T-helper 1 cell (primary cell): ENCODE measurements around the gene PPARG.
A peak's percentile ranks its signal among the peaks of the same experiment; 100 is the strongest.
"Not testable (repeated sequence)": the region's sequence is repeated elsewhere in the genome, so short reads cannot be mapped to it uniquely, and the experiment has no call there.

ENCODE experiments used
- DNase-seq, 5 donors: peaks; one replicate each; pipeline ENCODE4 v3.0.0-alpha.2; 2012 to 2020

PPARG gene

DNA sequence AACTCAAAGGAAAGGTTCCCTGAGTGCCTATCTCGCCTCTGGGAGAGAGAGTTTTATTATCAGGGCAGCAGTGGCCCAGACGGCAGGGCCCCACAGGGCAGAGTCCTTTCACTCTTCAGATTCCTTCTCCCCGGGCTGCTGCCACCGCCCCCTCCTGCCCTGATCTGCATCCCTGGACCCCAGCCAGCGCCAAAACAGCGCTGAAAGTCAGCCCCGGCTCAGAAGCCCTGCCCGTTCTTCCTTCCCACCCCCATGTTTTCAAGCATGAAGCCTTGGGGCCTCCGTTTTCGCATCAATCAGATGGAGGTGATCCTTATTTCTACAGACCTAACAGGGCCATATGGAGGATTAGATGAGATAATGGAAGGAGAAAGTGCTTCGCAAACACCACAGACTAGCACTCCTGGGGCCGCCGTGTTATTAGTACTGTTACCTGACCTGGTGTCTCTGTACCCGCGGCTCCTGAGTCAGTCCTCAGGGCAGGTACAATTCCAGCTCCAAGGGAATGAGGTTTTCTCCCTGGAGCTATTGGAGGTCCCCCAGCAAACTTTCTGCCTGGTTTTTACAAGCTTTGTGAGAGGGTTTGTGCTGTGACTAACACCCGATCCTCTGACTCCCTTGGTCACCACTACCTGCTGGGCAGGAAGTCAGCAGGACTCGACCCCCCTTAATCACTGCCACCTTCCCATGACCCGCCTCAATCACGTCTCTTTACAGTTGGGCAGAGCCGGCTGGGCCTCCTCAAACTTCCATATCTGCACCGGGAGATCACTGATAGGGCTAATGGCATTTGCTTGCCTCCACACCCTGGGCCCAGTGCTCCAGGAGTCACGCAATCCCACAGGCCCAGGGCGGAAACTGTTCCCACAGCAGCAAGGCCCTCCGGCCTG, 156.0 kb downstream of the PPARG start:
- no peak for DNase-seq

DNA sequence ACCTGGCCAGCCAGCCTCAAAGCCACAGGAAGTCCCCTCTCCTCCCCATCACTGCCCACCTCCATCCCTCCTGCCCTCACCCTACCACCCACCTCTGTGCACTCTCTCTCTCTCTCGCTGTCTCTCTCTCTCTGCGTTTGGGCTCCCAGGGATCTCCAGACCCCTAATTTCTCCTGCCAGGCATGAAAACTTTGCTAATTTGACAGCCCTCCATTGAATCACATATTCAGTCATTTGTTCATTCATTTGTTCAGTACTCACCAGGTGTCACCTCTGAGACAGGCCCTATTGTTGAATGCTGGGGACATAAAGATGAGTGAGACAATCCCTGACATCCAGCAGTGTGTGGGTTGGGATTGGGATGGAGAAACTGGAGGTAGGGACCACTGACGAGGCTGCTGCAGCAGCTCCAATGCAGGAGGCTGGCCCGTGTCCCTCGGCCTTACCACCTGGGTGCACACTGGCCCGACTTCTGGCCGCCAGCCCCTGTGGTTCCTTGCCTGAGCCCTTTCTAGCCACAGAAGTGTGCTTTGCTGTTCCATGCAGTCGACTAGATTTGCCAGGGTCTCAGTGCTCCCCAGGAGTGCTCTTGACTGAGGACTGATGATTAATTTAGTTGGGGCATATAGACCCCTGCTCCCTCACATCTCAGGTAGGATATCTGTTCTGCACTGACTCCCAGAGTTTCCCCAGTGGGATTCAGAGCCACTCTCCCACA, 156.8 kb downstream of the PPARG start:
- no peak for DNase-seq

DNA sequence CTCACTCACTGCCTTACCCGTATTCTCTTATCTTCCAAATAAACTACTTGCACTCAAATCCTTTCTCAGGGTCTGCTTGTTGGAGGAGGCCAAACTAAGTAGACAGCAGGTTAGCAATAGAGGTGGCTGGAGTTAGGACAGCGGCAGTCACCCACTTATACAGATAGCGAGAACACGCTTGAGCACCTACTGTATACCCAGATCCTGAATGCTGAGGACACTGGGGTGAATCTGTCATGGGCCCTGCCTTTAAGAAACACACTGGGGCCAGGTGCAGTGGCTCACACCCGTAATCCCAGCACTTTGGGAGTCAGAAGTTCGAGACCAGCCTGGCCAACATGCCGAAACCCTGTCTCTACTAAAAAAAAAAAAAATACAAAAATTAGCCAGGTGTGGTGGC, 157.4 kb downstream of the PPARG start:
- no peak for DNase-seq

GRCh38 chr3:12447075-12447474, 158.2 kb downstream of the PPARG start:
- no peak for DNase-seq

DNA sequence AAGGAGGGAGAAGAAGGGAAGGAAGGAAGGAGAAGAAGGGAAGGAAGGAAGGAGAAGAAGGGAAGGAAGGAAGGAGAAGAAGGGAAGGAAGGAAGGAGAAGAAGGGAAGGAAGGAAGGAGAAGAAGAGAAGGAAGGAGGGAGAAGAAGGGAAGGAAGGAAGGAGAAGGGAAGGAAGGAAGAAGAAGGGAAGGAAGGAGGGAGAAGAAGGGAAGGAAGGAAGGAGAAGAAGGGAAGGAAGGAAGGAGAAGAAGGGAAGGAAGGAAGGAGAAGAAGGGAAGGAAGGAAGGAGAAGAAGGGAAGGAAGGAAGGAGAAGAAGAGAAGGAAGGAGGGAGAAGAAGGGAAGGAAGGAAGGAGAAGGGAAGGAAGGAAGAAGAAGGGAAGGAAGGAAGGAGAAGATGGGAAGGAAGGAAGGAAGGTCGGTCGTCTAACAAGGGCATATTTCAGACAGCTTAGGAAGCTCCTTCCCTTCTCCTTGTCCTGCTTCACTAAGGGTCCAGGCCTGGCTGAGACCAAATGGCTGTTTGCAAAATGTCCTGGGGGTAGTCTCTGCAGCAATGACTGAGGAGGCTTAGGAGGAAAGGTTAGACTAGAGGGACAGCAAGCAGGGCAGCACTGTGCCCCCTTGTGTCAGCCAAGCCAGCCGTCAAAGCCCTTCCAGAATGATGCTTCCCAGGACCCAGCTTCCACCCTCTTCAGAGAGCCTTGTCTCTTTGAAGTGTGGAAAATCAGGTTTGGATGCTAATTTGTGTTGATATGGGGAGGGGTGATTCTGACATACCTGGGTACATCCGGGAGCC, 159.7 kb downstream of the PPARG start:
- not testable (repeated sequence) for DNase-seq

DNA sequence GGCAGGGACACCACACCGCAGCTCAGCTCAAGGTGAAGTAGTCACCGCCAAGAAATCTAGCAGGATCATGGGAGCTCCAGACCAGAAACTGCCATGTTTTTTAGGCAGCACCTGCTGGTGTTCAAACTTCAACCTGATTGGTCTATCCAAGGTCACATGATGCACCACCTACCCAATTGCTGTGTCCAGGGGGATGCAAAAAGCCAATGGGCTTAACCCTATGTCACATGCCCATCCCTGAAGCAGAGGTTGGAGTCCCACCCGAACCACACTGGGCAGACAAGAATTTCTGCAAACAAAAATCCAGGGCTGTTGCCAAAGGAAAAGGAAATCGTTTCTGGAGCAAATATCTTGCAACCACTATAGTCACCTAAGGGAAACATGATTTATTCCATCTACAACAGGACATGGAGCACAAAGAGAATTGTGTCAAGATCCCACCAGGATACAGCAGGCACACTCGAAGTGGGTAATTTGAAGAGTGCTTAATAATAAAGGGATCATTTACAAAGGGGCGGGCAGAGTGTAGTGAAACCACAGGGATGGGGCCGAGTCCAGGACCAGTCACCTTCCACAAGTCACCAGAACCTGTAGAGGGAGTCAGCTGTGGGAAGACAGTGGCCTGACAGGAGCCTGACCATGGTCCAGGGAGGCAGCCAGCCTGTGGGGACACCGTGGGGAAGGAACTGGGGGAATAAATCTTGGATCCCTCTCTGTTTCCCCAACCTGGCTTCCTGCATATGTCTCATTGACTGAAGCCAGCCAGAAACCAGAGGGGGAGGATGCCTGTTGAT, 161.2 kb downstream of the PPARG start:
- no peak for DNase-seq

GRCh38 chr3:12451481-12451880, 162.6 kb downstream of the PPARG start:
- no peak for DNase-seq

DNA sequence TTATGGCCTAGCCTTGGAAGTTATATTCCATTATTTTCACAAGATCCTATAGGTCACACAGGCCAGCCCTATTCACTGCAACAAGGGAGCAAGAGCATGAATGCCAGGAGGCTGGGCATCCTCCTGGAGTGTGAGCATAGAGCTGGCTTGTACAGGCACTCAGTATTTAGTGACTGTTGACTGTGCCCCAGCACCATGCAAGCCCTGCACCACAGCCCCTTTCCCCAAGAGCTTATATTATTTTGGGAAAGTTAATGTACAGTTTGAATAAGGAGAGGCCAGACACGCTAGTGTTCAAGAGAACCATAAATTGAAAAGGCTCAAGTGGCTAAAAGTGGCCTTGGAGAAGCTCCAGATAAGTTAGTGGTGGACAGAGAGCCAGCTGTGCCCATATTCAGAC, 163.1 kb downstream of the PPARG start:
- no peak for DNase-seq

DNA sequence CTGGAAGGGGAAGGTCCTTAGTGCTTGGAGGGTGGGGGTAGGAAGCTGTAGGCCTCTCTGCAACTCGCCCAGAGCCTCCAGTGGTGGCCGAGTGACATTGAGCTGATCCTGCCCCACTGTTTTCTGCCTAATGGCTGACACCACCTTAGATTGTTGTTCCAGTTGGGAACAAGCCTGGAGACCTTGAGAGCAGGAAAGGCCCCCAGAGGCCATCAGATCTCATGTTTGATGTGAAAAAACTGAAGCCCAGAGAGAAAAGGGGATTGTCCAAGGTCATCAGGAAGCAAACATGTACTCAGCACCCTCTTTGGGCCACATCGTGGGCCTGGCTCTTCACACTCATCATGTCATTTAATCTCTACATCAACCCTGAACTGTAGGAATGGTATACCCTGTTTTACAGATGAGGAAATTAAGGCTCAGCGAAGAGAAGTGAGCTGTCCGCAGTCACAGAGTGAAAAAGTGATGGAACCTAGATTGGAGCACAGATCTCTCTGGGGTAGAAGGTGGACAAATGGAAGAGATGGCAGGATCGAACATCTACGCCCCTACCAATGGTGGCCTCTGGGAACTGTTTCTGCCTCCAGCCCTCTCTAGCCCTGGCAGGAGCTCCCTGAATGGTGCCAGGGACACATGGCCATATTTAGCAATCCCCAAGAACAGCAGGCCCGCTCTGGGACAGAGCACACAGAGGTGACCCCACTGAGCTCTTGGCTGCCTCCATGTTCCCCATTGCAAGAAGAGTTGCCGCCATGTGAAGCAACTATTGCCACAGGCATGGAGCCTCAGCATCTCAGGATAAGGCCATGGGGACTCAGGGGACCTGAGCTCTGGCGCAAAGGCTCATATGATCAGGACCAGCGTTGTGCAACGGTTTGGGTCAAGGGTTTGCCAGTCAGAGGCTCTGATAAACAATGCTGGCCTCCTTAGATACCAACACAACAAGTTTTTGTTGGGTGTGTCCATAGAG, 163.8 kb downstream of the PPARG start:
- DNase-seq = no peak

DNA sequence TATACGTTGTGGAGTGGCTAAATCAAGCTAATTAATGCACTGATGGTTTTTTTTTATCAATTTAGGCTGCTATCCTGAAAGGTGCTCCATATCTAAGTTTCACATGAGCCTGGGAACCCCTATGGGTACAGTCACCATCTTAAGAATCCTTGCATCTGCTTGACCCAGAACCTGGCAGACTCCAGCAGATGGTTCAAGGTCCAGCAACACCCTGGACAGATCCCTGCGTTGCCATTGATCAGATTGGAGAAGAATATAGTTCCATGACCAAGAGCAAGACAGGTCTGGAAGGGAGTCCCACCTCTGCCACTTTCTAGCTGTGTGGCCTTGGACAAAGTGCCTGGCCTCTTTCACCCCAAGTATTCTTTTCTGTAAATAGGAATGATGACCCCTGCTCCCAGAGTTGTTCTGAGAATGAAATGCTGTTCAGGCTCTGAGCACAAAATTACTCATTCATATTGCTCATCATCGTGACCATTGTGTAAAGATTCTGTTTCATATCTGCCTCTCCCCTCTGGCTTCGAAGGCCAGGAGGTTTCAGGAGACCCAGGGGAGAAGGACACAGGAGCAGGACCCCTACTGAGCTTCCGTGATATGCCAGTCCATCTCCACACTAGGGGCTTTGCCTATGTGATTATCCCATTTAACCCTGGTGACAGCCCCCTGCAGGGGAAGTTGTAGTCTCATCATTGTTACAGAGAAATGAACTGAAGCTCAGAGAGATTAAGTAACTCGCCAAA, 165.4 kb downstream of the PPARG start:
- DNase-seq = peak in 1 of 5 donors; percentile 15

- no peak for DNase-seq
Observed at GRCh38 chr3:12454816-12455121, 165.9 kb downstream of the PPARG start.

DNA sequence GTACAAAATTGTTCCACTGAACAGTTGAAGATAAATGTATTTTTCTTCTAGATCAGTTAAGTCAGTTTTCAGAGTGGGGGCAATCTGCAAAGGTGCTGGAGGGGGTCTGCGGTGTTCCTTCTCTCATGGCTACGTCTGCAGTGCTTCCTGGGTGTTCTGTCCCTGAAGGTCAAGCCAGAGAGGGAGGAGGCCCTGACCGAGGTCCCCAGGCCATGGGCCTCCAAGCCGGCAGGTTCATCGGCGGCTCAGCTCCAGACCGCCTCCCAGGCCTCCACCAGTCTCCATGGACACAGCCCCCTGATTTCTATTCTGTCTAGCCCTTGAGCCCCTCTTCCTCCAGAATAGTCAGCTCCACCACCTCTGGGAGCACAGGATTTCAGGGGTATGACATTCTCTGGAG, 166.9 kb downstream of the PPARG start:
- no peak for DNase-seq

DNA sequence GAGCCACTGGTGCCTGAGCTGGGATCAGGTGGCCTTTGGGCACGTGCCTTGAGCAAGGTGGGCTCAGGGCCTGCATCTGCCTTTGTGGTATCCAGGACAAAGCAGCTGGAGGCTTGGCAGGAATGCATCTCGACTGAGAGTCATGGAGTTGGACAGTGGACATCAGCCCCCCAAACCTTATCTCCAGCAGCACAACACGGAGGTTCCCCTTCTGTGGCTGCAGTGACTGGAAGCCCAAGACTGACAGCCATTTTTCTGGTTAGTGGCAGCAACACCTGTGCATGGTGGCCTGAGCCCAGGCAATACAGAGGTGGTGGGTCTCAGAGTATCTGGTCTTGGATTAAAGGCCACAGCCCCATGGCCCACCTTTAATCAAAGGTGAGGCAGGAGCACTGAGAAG, 167.6 kb downstream of the PPARG start:
- no peak for DNase-seq

- not testable (repeated sequence) for DNase-seq
Observed at GRCh38 chr3:12457380-12457779, 168.5 kb downstream of the PPARG start.

DNA sequence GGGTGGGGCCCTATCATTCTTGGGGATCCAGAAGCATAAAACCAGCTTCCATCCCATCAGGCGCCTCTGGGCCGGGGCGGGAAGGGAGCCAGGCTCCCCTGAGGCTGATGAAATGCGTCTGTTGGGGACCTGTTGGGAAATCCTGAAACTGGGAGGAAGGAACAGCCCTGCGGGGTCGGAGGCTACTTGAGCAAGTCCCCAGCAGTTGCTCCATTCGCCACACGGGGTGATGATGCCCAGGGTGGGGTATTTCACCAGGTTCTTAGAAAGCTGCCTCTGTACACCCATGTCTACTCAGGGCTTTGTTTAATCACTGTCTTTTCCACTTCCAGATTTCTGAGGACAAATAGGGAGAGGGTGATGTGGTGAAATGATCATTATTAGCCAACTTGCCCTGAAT, 170.0 kb downstream of the PPARG start:
- DNase-seq = no peak

GRCh38 chr3:12460127-12460526, 171.3 kb downstream of the PPARG start:
- DNase-seq = no peak

DNA sequence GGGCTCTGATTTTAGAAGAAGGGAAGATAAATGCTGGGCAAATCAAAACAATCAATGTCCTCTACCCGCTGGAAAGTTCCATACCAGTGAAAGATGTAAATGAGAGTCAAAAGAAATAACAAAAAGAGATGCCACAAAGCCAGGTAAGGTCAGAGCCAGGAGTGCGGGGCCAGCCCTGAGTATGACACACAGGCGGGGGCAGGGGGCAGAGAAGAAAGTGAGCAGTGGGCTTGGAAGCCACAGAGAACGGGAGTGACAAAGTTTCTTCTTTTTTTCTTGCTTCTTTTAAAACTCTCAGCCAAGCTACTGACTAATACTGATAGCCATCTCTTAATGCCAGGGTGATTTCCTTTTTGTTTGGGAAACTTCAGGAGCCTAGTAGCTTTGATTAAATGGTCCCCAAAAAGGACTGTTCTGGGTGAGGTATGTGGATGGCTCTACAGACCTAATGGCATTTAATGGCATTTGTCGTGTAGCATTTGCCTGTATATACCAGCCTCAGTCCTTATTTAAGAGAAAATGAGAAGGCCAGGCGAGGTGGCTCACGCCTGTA, 172.3 kb downstream of the PPARG start:
- no peak for DNase-seq

DNA sequence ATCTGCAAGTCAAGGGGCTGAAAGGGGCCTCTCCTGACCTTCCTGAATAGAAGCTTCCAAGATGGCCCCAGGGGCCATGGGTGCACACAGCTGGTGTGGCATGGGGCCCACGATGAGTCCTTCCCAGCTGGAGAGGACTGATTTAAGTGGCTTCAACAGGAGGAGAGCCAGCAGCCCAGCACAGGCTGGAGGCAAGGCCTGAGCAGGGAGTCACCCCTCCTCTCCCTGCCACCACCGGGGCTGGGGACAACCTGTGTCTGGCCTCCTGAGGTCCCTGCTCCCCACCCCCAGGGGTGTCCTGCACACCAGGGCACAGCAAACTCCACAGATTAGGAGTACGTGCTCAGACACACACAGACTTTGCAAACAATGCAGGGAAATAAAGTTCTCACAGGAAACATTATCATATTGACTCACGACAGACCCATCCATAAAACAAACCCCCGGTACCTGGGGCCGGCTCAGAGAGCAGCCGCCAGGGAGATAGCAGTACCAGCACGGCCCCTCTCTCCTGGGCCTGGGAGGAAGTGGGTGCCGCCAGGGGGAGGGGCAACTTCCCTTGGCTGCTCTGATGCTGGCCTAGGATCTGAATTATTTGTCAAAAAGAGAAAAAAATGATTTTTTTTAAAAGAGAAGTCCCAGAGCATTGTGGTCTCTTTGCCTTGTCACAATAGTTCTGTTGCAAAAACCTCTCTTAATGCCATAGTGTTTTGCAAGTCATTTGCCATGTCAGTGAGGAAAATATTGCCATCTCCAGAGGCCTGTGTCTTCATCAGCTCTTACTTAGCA, 173.5 kb downstream of the PPARG start:
- DNase-seq = peak in 1 of 5 donors; percentile 44

GRCh38 chr3:12463686-12464085, 174.8 kb downstream of the PPARG start:
- DNase-seq = no peak
